ACC112 (cell line): ENCODE measurements around the gene FAM217A.

Experiments used
- H2AFZ ChIP-seq: fragments of 200-600 bp; sonication (generic); one replicate; pipeline ENCODE4 v1.6.0; 2017; ENCODE audit warnings: antibody characterized with exemption, low read length; ENCODE audit not compliant: unreplicated experiment
- H3K27ac ChIP-seq: fragments of 200-600 bp; sonication (generic); 2 replicates; pipeline ENCODE4 v1.5.1; 2014; ENCODE audit warnings: low read depth, mild to moderate bottlenecking, antibody characterized with exemption, low read length, moderate library complexity
- H3K27me3 ChIP-seq: fragments of 200-600 bp; sonication (generic); 2 replicates; pipeline ENCODE4 v1.6.1; 2014; ENCODE audit warnings: mild to moderate bottlenecking, antibody characterized with exemption, low read length, moderate library complexity, mixed read lengths; ENCODE audit not compliant: insufficient read depth
- H3K36me3 ChIP-seq: fragments of 200-600 bp; sonication (generic); 2 replicates; pipeline ENCODE4 v1.6.1; 2016; ENCODE audit warnings: mild to moderate bottlenecking, antibody characterized with exemption, low read length, moderate library complexity, mixed read lengths; ENCODE audit not compliant: insufficient read depth
- H3K4me1 ChIP-seq: fragments of 200-600 bp; sonication (generic); one replicate; pipeline ENCODE4 v1.6.1; 2016; ENCODE audit warnings: low read length, mixed read lengths; ENCODE audit not compliant: insufficient read depth, unreplicated experiment, control insufficient read depth
- H3K4me3 ChIP-seq: fragments of 200-600 bp; sonication (generic); 2 replicates; pipeline ENCODE4 v1.5.1; 2014; ENCODE audit warnings: mild to moderate bottlenecking, low read depth, low read length
- H3K79me2 ChIP-seq: fragments of 200-600 bp; sonication (generic); one replicate; pipeline ENCODE4 v1.6.0; 2016; ENCODE audit warnings: low read length; ENCODE audit not compliant: control insufficient read depth, unreplicated experiment, insufficient read depth

FAM217A gene

DNA sequence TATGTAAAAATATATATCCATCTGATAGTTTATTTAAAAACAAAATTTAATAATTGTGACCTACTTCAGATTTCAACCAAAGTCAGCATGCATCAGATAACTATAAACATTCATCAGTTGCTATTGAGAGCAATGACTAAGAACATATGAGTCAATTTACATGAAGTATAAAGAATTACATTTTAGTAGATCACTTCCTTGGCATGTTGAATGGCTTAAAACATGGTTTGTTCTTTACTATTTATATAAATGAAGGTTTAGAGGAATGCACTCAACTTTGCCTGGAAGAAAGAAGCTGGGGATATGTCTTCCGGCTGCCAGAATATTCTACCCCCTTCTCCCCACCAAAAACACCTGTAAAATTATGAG, 6.4 kb upstream of the FAM217A start:
- Histone ChIP-seq H3K27ac (no peak overlapping the region), H3K4me3 (no peak overlapping the region), H3K4me1 (no peaks in the 10 kb centered on the region), H3K27me3 (no peaks in the 10 kb centered on the region), H3K79me2 (no peaks in the 10 kb centered on the region), H2AFZ (no peak overlapping the region), H3K36me3 (no peaks in the 10 kb centered on the region)

DNA sequence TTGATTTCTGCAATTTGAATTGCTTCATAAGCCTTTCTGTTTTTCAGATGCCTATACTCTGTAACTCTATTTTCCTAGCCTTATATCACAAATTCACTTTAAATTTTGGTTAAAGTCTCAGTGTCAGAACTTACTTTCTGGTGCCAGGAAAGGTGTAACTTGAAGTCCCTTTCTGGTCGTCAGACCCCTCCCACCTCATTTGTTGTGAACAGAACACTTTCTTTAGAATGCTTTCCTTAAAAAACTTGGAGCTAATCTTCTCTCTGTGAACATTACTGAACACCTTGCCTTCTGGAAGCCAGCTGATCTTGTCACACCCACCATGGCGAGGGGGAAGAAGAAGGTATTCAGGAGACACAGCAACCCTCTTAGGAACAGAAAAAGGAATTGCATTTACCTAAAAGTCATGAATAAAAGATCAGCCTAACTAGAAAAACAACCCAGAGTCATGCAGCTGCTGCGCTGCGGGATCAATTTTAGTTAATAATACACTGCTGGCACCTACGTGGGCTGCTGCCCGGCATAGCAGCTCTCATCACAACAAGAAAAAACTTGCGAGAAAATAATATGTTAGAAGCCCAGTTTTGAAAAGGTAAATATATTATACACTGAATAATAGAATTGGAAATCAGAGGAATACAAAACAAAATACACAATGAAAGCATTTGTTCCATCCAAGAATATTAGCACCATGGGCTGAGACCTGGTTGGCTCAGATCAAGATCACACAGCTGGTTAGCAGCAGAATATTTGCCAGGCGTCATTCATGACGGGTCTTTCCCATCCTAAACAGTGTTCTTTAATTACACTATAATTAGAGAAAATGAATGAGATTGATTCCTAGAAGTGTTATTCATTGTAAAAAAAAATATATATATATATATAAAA, 5.8 kb upstream of the FAM217A start:
- Histone ChIP-seq H3K27me3 (no peaks in the 10 kb centered on the region), H3K36me3 (no peaks in the 10 kb centered on the region), H3K27ac (no peak overlapping the region), H3K4me3 (no peak overlapping the region), H2AFZ (no peak overlapping the region), H3K4me1 (no peaks in the 10 kb centered on the region), H3K79me2 (no peaks in the 10 kb centered on the region)

GRCh38 chr6:4074478-4075235, 4.3 kb downstream of the FAM217A start:
- H3K4me1 ChIP-seq, result no peaks in the 10 kb centered on the region
- no peaks in the 10 kb centered on the region for H3K79me2 ChIP-seq
- H3K4me3 ChIP-seq, result no peak overlapping the region
- H3K36me3 ChIP-seq, result no peaks in the 10 kb centered on the region
- H3K27me3 ChIP-seq, result no peaks in the 10 kb centered on the region
- no peak overlapping the region for H3K27ac ChIP-seq
- no peak overlapping the region for H2AFZ ChIP-seq

DNA sequence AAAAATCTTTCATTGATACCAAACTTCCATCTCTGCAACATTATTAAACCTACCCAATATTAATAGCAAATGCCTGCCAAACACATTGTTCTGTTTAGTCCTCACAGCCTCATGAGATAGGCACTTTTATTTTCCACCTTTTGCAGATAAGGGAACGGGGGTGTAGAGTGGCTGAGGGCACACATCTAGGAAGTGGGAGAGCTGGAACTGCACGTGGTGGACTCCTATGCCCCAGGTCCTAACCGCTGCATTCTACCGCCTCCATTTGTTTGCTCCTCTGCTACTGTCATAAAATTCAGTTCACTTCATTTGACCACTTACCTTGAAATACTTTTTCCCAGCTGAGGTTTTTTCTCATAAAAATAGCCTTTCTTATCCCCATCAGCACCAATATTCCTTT, 7.6 kb downstream of the FAM217A start:
- H3K79me2 ChIP-seq, result no peaks in the 10 kb centered on the region
- no peaks in the 10 kb centered on the region for H3K27me3 ChIP-seq
- H3K4me3 ChIP-seq, result no peak overlapping the region
- H2AFZ ChIP-seq, result no peak overlapping the region
- H3K36me3 ChIP-seq, result no peaks in the 10 kb centered on the region
- no peaks in the 10 kb centered on the region for H3K4me1 ChIP-seq
- no peak overlapping the region for H3K27ac ChIP-seq

DNA sequence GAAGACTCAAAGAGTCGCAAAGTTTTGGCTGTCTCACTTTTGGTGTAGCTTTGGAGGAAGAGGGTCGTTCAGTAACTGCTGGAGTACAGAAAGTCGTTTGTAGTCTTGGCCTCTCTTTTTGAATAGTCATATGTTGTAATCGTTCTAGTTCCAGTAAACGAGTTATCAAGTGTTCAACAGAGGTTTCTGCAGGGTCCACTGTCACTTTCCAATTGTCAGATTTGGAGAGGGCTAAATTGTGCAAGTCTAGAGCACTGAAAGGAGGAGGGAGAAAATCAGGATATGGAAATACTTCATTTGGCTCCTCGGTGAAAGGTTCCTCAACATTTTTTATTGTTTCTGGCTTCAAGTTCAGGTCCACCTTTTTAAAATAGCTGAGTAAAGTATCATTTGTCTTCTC, 9.7 kb downstream of the FAM217A start:
- no peak overlapping the region for H2AFZ ChIP-seq
- H3K36me3 ChIP-seq, result peaks cover 7% of the 10 kb centered on the region
- H3K4me1 ChIP-seq, result no peaks in the 10 kb centered on the region
- H3K79me2 ChIP-seq, result no peaks in the 10 kb centered on the region
- no peaks in the 10 kb centered on the region for H3K27me3 ChIP-seq
- H3K27ac ChIP-seq, result no peak overlapping the region
- no peak overlapping the region for H3K4me3 ChIP-seq

DNA sequence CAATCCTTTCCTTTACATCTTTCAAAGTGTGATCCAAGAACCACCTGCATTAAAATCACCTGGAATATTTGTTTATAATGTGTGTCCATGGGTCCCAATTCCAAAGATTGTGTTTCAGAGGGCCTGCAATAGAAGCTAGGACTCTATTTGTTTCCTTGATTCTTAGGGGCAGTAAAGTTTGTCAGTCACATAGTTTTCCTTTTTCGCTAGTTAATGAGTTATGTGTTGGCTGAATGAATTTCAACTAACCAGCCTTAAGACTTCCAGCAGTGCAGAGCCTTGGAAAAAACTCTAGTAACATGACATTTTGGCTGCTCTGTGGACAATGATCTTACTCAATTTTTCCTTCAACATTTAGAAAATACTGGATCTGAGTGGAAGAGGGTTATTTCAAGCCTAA, 11.3 kb downstream of the FAM217A start:
- Histone ChIP-seq H2AFZ (no peak overlapping the region), H3K36me3 (peaks cover 18% of the 10 kb centered on the region)

DNA sequence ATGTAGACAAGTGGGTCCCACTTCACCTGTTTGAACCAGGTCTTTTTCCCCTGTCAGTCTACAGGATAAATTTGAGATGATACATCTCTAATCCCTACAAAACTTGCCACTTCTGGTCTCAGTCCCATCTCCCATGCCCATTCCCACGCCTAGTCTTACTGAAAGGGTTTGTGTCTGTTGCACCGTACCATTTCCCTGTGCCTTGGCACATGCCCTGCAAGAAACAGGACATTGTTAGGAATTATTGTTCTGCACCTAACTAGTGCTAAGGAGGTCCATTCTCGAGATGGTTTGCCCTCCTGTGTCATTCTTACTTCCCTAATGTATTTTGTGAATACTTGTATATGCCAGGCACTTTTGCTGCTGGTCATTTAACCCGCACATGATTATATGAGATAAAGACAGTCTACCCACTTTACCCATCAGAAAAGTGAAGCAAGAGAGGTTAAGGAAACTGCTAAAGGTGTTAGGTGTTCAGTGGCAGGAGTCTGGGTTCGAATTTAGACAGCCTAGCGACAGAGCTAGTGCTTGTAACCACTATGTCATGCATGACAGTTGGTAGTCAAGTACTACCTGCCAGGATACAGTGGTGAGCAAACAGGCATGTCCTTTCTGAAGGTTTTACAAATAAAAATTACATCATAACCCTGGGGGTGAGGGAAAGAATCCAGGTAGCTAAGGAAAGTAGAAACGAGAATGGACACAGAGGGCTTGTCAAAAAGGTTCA, 12.7 kb downstream of the FAM217A start:
- Histone ChIP-seq H3K4me1 (no peaks in the 10 kb centered on the region), H3K27me3 (no peaks in the 10 kb centered on the region), H3K27ac (no peak overlapping the region), H3K4me3 (no peak overlapping the region), H3K79me2 (no peaks in the 10 kb centered on the region), H2AFZ (no peak overlapping the region), H3K36me3 (peaks cover 32% of the 10 kb centered on the region)

More for the DNA sequence above, 11.3 kb downstream of the FAM217A start:
- Histone ChIP-seq H3K4me3 (no peak overlapping the region), H3K4me1 (no peaks in the 10 kb centered on the region), H3K79me2 (no peaks in the 10 kb centered on the region), H3K27ac (no peak overlapping the region), H3K27me3 (no peaks in the 10 kb centered on the region)

DNA sequence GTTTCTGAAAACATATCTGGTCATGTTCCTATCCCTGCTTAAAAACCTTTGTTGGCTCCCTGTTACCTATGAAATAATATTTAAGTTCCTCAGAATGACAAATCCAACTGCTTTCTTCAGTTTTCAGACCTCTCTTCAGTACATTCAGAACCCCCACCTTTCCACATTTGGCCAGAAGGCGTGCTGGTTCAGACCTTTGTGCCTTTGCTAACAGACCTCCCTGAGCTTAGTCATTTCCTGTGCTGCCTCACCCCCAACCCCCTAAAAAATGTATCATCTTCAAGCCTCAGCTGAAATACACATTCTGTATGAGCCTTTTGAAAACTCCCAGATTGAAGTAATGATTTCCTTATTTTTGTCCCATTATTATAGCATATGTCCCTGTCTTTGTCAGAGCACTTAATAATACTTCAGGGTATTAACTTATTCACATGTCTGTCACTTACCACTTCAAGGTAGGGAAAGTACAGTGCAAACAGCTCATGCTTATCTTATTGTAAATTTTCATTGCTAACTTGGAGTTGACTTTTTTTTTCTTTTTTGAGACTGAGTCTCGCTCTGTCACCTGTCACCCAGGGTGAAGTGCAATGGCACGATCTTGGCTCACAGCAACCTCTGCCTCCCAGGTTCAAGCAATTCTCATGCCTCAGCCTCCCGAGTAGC, 19.7 kb downstream of the FAM217A start:
- Histone ChIP-seq H3K27me3 (no peaks in the 10 kb centered on the region), H3K4me3 (peak overlapping the region; percentile 21), H3K79me2 (peaks cover 11% of the 10 kb centered on the region), H3K36me3 (peaks cover 49% of the 10 kb centered on the region), H2AFZ (no peak overlapping the region), H3K27ac (peak overlapping the region; percentile 91), H3K4me1 (peaks cover 48% of the 10 kb centered on the region)

DNA sequence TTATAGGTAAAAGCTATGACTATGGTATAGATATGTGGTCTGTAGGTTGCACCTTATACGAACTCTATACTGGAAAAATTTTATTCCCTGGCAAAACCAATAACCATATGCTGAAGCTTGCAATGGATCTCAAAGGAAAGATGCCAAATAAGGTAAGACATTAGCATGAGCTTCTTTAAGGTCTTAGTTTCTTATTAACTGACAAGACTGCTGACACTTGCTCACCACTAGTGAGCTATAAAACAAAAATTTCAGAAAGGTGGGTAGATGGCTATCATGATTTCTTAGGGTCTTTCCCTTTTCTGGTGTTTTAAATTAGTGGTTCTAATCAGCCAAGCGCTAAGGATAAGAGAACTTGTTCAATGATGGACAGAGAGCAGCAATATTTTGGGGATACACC, 21.9 kb downstream of the FAM217A start:
- Histone ChIP-seq H3K4me1 (peaks cover 48% of the 10 kb centered on the region), H2AFZ (no peak overlapping the region), H3K79me2 (peaks cover 11% of the 10 kb centered on the region), H3K27ac (no peak overlapping the region; the same call in 1 of the 2 replicates), H3K27me3 (no peaks in the 10 kb centered on the region), H3K36me3 (peaks cover 43% of the 10 kb centered on the region), H3K4me3 (no peak overlapping the region)

DNA sequence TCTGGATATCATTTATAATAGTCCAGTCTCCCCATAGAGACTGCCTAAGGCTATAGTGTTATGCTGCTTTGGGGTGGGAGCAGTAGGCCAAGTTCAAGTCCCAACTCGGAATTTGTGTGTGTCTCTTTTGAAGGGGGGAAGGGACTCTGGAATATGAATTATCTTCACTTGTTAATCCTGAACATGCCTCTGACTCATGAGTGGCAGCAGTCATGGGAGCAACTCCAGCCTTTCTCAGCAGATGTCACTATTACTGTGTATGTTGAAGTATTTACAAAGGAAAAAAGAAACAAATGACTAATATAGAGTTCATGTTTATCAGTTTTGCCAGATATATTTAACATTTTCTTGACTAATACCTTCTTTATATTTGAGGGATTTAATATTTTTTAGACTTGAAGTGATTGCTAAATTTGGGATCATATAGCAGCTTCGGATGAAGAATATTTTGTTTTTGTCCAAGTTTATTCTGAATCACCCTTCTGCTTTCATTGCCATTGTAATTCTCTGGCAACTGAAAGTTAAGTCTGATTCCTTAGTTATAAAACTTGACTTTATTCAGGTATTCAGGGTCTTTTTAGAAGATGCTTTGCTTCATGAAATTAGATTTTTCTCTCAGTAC, 23.4 kb downstream of the FAM217A start:
- H3K27me3 ChIP-seq, result no peaks in the 10 kb centered on the region
- H3K27ac ChIP-seq, result peak overlapping the region; percentile 47
- no peak overlapping the region for H3K4me3 ChIP-seq
- H3K4me1 ChIP-seq, result peaks cover 48% of the 10 kb centered on the region
- H2AFZ ChIP-seq, result no peak overlapping the region
- peaks cover 38% of the 10 kb centered on the region for H3K36me3 ChIP-seq
- H3K79me2 ChIP-seq, result peaks cover 11% of the 10 kb centered on the region
